HEK293 (cell line): Measurements from ENCODE around the gene TKTL1.

Experiments used
- CTCF ChIA-PET: fragments of 350-600 bp; formaldehyde crosslinking; extraction: SDS; loops from one replicate; lab custom pipeline; 2021; ENCODE audit warnings: antibody characterized with exemption; lab: Yijun Ruan, JAX
- POLR2A ChIA-PET: fragments of 300-600 bp; formaldehyde crosslinking; extraction: SDS; loops from one replicate; lab custom pipeline; 2020; ENCODE audit warnings: antibody characterized with exemption, inconsistent platforms; lab: Yijun Ruan, JAX
- H3K27ac ChIP-seq: fragments of 200-500 bp; sonication (Bioruptor generic); 2 replicates; pipeline ENCODE4 v1.5.1; 2014; ENCODE audit warnings: low read depth, low read length, control low read depth, inconsistent platforms; ENCODE audit errors: extremely low read depth
- H3K36me3 ChIP-seq, 2 experiments: fragments of 200-500 bp in 1 of 2; sonication (Bioruptor generic) in 1 of 2; 1 replicate in 1 of 2; 2 replicates in 1 of 2; pipeline ENCODE4 v1.5.1; 2014 to 2017; ENCODE audit warnings: inconsistent platforms in 2 of 2, low read length in 2 of 2; ENCODE audit not compliant: control insufficient read depth in 2 of 2, insufficient read depth in 1 of 2
- H3K4me1 ChIP-seq: fragments of 200-500 bp; sonication (Bioruptor generic); 2 replicates; pipeline ENCODE4 v1.5.1; 2014; ENCODE audit warnings: mild to moderate bottlenecking, low read length, inconsistent platforms; ENCODE audit not compliant: control insufficient read depth, insufficient read depth
- H3K4me3 ChIP-seq: 2 replicates; pipeline ENCODE4 v1.5.1; 2011; ENCODE audit warnings: low read depth, mild to moderate bottlenecking, control low read depth, low read length, moderate library complexity
- H3K9me3 ChIP-seq: fragments of 200-500 bp; sonication (Bioruptor generic); 2 replicates; pipeline ENCODE4 v1.5.1; 2014; ENCODE audit warnings: low read depth, low read length, inconsistent platforms; ENCODE audit not compliant: control insufficient read depth, insufficient read depth
- KLF1 ChIP-seq: fragments of 450-650 bp; formaldehyde crosslinking; IDR thresholded peaks from 2 replicates; pipeline ENCODE4 v1.5.1; 2016; ENCODE audit warnings: missing biosample characterization, missing genetic modification characterization
- KLF8 ChIP-seq: fragments of 450-650 bp; formaldehyde crosslinking; IDR thresholded peaks from 2 replicates; pipeline ENCODE4 v1.5.1; 2016; ENCODE audit warnings: missing biosample characterization, missing genetic modification characterization
- SP3 ChIP-seq: fragments of 450-650 bp; formaldehyde crosslinking; IDR thresholded peaks from 2 replicates; pipeline ENCODE4 v1.5.1; 2016; ENCODE audit warnings: missing biosample characterization, missing genetic modification characterization
- ZBTB17 ChIP-seq: fragments of 450-650 bp; formaldehyde crosslinking; IDR thresholded peaks from 2 replicates; pipeline ENCODE4 v1.5.1; 2016; ENCODE audit warnings: missing biosample characterization, missing genetic modification characterization
- ZFP37 ChIP-seq: fragments of 450-650 bp; formaldehyde crosslinking; IDR thresholded peaks from 2 replicates; pipeline ENCODE4 v1.5.1; 2016; ENCODE audit warnings: missing biosample characterization, missing genetic modification characterization
- ZNF707 ChIP-seq: fragments of 450-650 bp; formaldehyde crosslinking; IDR thresholded peaks from 2 replicates; pipeline ENCODE4 v1.5.1; 2016; ENCODE audit warnings: missing biosample characterization, missing genetic modification characterization
- ZNF837 ChIP-seq: fragments of 450-650 bp; formaldehyde crosslinking; IDR thresholded peaks from 2 replicates; pipeline ENCODE4 v1.5.1; 2016; ENCODE audit warnings: missing biosample characterization, missing genetic modification characterization
- ZNF843 ChIP-seq: fragments of 450-650 bp; formaldehyde crosslinking; IDR thresholded peaks from 2 replicates; pipeline ENCODE4 v1.5.1; 2016; ENCODE audit warnings: missing biosample characterization, missing genetic modification characterization
- ZSCAN30 ChIP-seq: fragments of 450-650 bp; IDR thresholded peaks from 2 replicates; pipeline ENCODE4 v1.5.1; 2018; ENCODE audit warnings: missing biosample characterization, mild to moderate bottlenecking, missing genetic modification characterization, moderate library complexity
- TF ChIP-seq, protein P1 (sequence below): fragments of 450-650 bp; formaldehyde crosslinking; IDR thresholded peaks from 2 replicates; pipeline ENCODE4 v1.5.1; 2016; ENCODE audit warnings: missing biosample characterization, missing genetic modification characterization, borderline replicate concordance
- TF ChIP-seq, protein P2 (sequence below): fragments of 450-650 bp; formaldehyde crosslinking; IDR thresholded peaks from 2 replicates; pipeline ENCODE4 v1.5.1; 2017; ENCODE audit warnings: missing biosample characterization, mild to moderate bottlenecking, missing genetic modification characterization, moderate library complexity
- TF ChIP-seq, protein P3 (sequence below): fragments of 450-650 bp; formaldehyde crosslinking; IDR thresholded peaks from 2 replicates; pipeline ENCODE4 v1.5.1; 2016; ENCODE audit warnings: missing biosample characterization, missing genetic modification characterization
- TF ChIP-seq, protein P4 (sequence below): fragments of 450-650 bp; formaldehyde crosslinking; IDR thresholded peaks from 2 replicates; pipeline ENCODE4 v1.5.1; 2016; ENCODE audit warnings: missing biosample characterization, missing genetic modification characterization
- TF ChIP-seq, protein P5 (sequence below): fragments of 450-650 bp; formaldehyde crosslinking; IDR thresholded peaks from 2 replicates; pipeline ENCODE4 v1.5.1; 2016; ENCODE audit warnings: missing biosample characterization, missing genetic modification characterization, borderline replicate concordance
- TF ChIP-seq, protein P6 (sequence below): fragments of 450-650 bp; formaldehyde crosslinking; optimal IDR thresholded peaks from 2 replicates; pipeline ENCODE3; 2016; ENCODE audit warnings: missing biosample characterization, mild to moderate bottlenecking, missing genetic modification characterization

Gene TKTL1

DNA sequence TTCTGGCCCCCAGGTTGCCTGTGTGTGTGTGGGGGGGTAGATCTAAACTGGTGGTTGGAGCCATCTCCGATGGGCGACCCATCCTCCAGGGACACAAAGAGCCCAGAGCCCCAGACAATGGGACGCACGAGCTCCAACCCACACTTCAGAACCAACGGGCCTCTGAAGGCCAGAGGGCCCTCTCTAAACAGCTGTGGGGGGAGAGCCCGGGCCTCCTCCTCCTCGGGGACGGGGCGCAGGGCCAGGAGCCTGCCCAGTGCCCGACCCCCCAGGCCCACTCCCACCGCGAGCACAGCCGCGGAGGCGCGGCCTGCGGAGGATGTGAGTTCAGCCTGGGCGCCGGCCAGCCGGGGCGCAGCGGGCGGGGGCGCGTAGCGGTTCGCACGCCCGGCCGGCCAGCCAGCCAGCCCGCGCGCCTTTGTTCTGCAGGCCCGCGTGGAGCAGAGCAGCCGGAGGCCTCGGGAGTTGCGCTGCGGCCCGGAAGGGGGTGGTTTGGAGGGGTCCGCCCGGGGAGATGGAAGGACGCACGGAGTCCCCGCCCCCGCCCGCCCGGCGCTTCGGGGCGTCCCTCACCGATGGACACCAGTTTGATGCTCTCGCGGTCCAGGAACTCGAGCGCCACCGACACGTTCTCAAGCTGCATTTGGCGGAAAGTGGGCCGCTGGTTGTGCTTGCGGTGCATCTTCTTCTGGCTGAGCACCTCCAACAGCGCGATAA, 74.9 kb downstream of the TKTL1 start (continued):
- TF ChIP-seq, protein P1, sequence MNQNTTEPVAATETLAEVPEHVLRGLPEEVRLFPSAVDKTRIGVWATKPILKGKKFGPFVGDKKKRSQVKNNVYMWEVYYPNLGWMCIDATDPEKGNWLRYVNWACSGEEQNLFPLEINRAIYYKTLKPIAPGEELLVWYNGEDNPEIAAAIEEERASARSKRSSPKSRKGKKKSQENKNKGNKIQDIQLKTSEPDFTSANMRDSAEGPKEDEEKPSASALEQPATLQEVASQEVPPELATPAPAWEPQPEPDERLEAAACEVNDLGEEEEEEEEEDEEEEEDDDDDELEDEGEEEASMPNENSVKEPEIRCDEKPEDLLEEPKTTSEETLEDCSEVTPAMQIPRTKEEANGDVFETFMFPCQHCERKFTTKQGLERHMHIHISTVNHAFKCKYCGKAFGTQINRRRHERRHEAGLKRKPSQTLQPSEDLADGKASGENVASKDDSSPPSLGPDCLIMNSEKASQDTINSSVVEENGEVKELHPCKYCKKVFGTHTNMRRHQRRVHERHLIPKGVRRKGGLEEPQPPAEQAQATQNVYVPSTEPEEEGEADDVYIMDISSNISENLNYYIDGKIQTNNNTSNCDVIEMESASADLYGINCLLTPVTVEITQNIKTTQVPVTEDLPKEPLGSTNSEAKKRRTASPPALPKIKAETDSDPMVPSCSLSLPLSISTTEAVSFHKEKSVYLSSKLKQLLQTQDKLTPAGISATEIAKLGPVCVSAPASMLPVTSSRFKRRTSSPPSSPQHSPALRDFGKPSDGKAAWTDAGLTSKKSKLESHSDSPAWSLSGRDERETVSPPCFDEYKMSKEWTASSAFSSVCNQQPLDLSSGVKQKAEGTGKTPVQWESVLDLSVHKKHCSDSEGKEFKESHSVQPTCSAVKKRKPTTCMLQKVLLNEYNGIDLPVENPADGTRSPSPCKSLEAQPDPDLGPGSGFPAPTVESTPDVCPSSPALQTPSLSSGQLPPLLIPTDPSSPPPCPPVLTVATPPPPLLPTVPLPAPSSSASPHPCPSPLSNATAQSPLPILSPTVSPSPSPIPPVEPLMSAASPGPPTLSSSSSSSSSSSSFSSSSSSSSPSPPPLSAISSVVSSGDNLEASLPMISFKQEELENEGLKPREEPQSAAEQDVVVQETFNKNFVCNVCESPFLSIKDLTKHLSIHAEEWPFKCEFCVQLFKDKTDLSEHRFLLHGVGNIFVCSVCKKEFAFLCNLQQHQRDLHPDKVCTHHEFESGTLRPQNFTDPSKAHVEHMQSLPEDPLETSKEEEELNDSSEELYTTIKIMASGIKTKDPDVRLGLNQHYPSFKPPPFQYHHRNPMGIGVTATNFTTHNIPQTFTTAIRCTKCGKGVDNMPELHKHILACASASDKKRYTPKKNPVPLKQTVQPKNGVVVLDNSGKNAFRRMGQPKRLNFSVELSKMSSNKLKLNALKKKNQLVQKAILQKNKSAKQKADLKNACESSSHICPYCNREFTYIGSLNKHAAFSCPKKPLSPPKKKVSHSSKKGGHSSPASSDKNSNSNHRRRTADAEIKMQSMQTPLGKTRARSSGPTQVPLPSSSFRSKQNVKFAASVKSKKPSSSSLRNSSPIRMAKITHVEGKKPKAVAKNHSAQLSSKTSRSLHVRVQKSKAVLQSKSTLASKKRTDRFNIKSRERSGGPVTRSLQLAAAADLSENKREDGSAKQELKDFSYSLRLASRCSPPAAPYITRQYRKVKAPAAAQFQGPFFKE (tag by site-specific recombination), result peak; percentile 49; the same call in 1 of the 2 replicates

DNA sequence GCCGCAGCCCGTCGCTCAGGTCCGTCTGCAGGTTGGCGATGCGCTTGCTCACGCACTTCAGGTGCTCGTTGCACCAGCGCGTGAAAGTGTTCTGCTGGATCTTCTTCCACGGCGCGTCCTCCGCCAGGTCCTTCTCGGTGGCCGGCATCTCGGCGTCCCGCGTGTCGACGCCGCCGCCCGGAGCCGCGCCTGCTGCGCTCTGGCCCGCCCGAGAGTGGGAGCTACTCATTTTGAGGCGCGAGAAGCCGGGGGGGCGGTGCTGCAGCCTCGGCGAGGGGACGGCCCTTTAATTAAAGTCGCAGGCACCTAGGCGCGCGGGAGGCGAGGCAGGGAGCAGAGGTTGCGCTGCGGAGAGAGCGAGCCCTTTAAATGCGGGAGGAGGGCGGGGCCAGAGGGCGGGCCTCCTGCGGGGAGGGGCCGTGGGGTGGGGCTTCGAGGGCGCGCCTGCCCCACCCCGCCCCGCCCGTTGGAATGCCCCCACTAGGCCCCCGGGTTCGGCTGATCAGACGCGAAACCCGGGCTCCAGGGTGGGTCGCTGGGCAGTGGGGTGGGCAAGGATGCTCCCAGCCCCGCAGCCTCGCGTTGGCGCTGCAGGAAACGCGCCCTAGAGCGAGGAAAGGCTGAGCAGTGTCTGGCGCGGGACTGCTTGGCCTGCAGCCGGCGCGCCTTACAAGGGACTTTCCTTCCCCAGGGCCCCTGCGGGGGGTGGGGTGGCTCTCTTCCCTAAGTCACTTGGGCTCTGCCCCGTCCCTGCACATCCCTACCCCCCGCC, 75.6 kb downstream of the TKTL1 start:
- H3K4me1 ChIP-seq, result peaks cover 16% of the 10 kb centered on the region
- H3K9me3 ChIP-seq, result no peaks in the 10 kb centered on the region
- H3K36me3 ChIP-seq, result peaks cover 0 to 36% of the 10 kb centered on the region in 2 experiments; a peak in 1 of 3 replicates
- CTCF ChIA-PET, result no interaction called here
- POLR2A ChIA-PET, result interaction anchor here (0.6 to 4.3 kb wide), 33 partner anchors 9 to 577 kb away, joined by 3 to 48 read pairs (median 5); partner anchors contain the start of genes ATP6AP1, DNASE1L1, EMD and FAM3A
- peak overlapping the region; percentile 93 for H3K27ac ChIP-seq
- peak overlapping the region; percentile 68 for H3K4me3 ChIP-seq
- TF ChIP-seq SP3 (tag by site-specific recombination), result peak; percentile 97
- TF ChIP-seq ZNF837, result peak; percentile 60; the same call in 1 of the 2 replicates
- TF ChIP-seq ZSCAN30 (tag by site-specific recombination), result no peak; the same call in 1 of the 2 replicates
- TF ChIP-seq, protein P2, sequence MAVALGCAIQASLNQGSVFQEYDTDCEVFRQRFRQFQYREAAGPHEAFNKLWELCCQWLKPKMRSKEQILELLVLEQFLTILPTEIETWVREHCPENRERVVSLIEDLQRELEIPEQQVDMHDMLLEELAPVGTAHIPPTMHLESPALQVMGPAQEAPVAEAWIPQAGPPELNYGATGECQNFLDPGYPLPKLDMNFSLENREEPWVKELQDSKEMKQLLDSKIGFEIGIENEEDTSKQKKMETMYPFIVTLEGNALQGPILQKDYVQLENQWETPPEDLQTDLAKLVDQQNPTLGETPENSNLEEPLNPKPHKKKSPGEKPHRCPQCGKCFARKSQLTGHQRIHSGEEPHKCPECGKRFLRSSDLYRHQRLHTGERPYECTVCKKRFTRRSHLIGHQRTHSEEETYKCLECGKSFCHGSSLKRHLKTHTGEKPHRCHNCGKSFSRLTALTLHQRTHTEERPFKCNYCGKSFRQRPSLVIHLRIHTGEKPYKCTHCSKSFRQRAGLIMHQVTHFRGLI (tag by site-specific recombination), result 0 out of 2 replicates have a peak, but pooled peaks have one; percentile 16
- TF ChIP-seq ZNF843 (tag by site-specific recombination), result peak; percentile 64
- TF ChIP-seq, protein P3, sequence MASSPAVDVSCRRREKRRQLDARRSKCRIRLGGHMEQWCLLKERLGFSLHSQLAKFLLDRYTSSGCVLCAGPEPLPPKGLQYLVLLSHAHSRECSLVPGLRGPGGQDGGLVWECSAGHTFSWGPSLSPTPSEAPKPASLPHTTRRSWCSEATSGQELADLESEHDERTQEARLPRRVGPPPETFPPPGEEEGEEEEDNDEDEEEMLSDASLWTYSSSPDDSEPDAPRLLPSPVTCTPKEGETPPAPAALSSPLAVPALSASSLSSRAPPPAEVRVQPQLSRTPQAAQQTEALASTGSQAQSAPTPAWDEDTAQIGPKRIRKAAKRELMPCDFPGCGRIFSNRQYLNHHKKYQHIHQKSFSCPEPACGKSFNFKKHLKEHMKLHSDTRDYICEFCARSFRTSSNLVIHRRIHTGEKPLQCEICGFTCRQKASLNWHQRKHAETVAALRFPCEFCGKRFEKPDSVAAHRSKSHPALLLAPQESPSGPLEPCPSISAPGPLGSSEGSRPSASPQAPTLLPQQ (tag by site-specific recombination), result peak; percentile 94
- TF ChIP-seq, protein P4, sequence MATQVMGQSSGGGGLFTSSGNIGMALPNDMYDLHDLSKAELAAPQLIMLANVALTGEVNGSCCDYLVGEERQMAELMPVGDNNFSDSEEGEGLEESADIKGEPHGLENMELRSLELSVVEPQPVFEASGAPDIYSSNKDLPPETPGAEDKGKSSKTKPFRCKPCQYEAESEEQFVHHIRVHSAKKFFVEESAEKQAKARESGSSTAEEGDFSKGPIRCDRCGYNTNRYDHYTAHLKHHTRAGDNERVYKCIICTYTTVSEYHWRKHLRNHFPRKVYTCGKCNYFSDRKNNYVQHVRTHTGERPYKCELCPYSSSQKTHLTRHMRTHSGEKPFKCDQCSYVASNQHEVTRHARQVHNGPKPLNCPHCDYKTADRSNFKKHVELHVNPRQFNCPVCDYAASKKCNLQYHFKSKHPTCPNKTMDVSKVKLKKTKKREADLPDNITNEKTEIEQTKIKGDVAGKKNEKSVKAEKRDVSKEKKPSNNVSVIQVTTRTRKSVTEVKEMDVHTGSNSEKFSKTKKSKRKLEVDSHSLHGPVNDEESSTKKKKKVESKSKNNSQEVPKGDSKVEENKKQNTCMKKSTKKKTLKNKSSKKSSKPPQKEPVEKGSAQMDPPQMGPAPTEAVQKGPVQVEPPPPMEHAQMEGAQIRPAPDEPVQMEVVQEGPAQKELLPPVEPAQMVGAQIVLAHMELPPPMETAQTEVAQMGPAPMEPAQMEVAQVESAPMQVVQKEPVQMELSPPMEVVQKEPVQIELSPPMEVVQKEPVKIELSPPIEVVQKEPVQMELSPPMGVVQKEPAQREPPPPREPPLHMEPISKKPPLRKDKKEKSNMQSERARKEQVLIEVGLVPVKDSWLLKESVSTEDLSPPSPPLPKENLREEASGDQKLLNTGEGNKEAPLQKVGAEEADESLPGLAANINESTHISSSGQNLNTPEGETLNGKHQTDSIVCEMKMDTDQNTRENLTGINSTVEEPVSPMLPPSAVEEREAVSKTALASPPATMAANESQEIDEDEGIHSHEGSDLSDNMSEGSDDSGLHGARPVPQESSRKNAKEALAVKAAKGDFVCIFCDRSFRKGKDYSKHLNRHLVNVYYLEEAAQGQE, result no peak
- peak; percentile 74 for TF ChIP-seq ZBTB17 (tag by site-specific recombination)
- TF ChIP-seq ZNF707 (tag by site-specific recombination), result no peak
- TF ChIP-seq, protein P5, sequence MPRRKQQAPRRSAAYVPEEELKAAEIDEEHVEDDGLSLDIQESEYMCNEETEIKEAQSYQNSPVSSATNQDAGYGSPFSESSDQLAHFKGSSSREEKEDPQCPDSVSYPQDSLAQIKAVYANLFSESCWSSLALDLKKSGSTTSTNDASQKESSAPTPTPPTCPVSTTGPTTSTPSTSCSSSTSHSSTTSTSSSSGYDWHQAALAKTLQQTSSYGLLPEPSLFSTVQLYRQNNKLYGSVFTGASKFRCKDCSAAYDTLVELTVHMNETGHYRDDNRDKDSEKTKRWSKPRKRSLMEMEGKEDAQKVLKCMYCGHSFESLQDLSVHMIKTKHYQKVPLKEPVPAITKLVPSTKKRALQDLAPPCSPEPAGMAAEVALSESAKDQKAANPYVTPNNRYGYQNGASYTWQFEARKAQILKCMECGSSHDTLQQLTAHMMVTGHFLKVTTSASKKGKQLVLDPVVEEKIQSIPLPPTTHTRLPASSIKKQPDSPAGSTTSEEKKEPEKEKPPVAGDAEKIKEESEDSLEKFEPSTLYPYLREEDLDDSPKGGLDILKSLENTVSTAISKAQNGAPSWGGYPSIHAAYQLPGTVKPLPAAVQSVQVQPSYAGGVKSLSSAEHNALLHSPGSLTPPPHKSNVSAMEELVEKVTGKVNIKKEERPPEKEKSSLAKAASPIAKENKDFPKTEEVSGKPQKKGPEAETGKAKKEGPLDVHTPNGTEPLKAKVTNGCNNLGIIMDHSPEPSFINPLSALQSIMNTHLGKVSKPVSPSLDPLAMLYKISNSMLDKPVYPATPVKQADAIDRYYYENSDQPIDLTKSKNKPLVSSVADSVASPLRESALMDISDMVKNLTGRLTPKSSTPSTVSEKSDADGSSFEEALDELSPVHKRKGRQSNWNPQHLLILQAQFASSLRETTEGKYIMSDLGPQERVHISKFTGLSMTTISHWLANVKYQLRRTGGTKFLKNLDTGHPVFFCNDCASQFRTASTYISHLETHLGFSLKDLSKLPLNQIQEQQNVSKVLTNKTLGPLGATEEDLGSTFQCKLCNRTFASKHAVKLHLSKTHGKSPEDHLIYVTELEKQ (tag by site-specific recombination), result no peak
- TF ChIP-seq, protein P6, sequence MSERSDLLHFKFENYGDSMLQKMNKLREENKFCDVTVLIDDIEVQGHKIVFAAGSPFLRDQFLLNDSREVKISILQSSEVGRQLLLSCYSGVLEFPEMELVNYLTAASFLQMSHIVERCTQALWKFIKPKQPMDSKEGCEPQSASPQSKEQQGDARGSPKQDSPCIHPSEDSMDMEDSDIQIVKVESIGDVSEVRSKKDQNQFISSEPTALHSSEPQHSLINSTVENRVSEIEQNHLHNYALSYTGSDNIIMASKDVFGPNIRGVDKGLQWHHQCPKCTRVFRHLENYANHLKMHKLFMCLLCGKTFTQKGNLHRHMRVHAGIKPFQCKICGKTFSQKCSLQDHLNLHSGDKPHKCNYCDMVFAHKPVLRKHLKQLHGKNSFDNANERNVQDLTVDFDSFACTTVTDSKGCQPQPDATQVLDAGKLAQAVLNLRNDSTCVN (tag by site-specific recombination), result peak; percentile 87
- peak; percentile 57; the same call in 1 of the 2 replicates for TF ChIP-seq ZFP37 (tag by site-specific recombination)
- TF ChIP-seq KLF1 (tag by site-specific recombination), result peak; percentile 93
- TF ChIP-seq KLF8 (tag by site-specific recombination), result peak; percentile 96
